ENCODE measurements around the gene ZNF98. TPM values are rescaled to one million over a fixed set of nuclear protein-coding genes. Genes with fewer than 3 reads are reported as not detected.

Gene ZNF98
- total and polyA plus RNA-seq, 2 of the 13 experiments (the other 11 are each of a cell fraction or from before 2014, with no cell fraction given), result not detected

GRCh38 chr19:22354665-22355064, 67.5 kb downstream of the ZNF98 start (continued):
- TF ChIP-seq GPN1 (CRISPR knock-in tag; IDR thresholded peaks at IDR 0.05; ENCODE audit: borderline replicate concordance) (no peak), ZNF331 (CRISPR knock-in tag; IDR thresholded peaks at IDR 0.05) (no peak), U2AF2 (IDR thresholded peaks at IDR 0.05; ENCODE audit: low read depth, low read length) (no peak), SRSF9 (IDR thresholded peaks at IDR 0.05; ENCODE audit: borderline replicate concordance, insufficient read depth, low read depth, low read length, poor library complexity, severe bottlenecking) (no peak), PCBP2 (optimal IDR thresholded peaks at IDR 0.05; ENCODE audit: low read depth, low read length, poor library complexity, severe bottlenecking) (no peak), JUN (CRISPR knock-in tag; IDR thresholded peaks at IDR 0.05) (no peak), HHEX (CRISPR knock-in tag; IDR thresholded peaks at IDR 0.05) (no peak)
- TF ChIP-seq, protein P1, sequence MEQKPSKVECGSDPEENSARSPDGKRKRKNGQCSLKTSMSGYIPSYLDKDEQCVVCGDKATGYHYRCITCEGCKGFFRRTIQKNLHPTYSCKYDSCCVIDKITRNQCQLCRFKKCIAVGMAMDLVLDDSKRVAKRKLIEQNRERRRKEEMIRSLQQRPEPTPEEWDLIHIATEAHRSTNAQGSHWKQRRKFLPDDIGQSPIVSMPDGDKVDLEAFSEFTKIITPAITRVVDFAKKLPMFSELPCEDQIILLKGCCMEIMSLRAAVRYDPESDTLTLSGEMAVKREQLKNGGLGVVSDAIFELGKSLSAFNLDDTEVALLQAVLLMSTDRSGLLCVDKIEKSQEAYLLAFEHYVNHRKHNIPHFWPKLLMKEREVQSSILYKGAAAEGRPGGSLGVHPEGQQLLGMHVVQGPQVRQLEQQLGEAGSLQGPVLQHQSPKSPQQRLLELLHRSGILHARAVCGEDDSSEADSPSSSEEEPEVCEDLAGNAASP (CRISPR knock-in tag; IDR thresholded peaks at IDR 0.05; ENCODE audit: borderline replicate concordance), result no peak
- TF ChIP-seq, protein P2, sequence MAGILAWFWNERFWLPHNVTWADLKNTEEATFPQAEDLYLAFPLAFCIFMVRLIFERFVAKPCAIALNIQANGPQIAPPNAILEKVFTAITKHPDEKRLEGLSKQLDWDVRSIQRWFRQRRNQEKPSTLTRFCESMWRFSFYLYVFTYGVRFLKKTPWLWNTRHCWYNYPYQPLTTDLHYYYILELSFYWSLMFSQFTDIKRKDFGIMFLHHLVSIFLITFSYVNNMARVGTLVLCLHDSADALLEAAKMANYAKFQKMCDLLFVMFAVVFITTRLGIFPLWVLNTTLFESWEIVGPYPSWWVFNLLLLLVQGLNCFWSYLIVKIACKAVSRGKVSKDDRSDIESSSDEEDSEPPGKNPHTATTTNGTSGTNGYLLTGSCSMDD (CRISPR knock-in tag; IDR thresholded peaks at IDR 0.05), result no peak

Small RNA genes lying within 50 kb of the gene (small RNA-seq; reads per million reads assigned to genes)
- 0 reads per million in 3 experiments for gene AC011494.1 (ENCODE audit: insufficient read depth in 2 of 3, insufficient read length in 3 of 3, low read depth in 2 of 3, low replicate concordance in 1 of 3)

Other genes starting within 250 kb of the ZNF98 start
- not detected in 2 replicates for gene ZNF676, start 225.4 kb downstream of the ZNF98 start, total RNA-seq (2016; rRNA removed; fragmentation: Illumina TruSeq; extraction: Trizol)
- gene ZNF676, start 225.4 kb downstream of the ZNF98 start, polyA plus RNA-seq (2011; rRNA removed), result not detected in 2 replicates
- not detected in 2 replicates for gene ZNF729, start 135.9 kb downstream of the ZNF98 start, total RNA-seq (2016; rRNA removed; fragmentation: Illumina TruSeq; extraction: Trizol)
- gene ZNF729, start 135.9 kb downstream of the ZNF98 start, polyA plus RNA-seq (2011; rRNA removed), result not detected in 2 replicates
- not detected in 2 replicates for gene ZNF492, start 212.0 kb upstream of the ZNF98 start, total RNA-seq (2016; rRNA removed; fragmentation: Illumina TruSeq; extraction: Trizol)
- not detected in 2 replicates for gene ZNF492, start 212.0 kb upstream of the ZNF98 start, polyA plus RNA-seq (2011; rRNA removed)

Data from HepG2 (cell line).